Activated T-cell treated with anti-CD3 and anti-CD28 coated beads, Interleukin-2, amount 50 U/mL, for 4 hours (primary cell): ENCODE results near the gene HPS4. TPM values are rescaled to one million over a fixed set of nuclear protein-coding genes. Genes with fewer than 3 reads are reported as not detected.
A peak's percentile ranks its signal among the peaks of the same experiment; 100 is the strongest.

ENCODE experiments used
- ATAC-seq, 2 donors: fragments of 200-7000 bp; cut with Tn5 transposase; one replicate each; pipeline ENCODE4 v1.10.0; 2021
- DNase-seq: peaks from one replicate; pipeline ENCODE4 v3.0.0-alpha.2; 2020
- H3K27me3 Mint-ChIP-seq: one replicate; pipeline ENCODE4 v1.8.0; 2021; ENCODE audit warnings: low read depth, mixed read lengths
- H3K36me3 Mint-ChIP-seq: one replicate; pipeline ENCODE4 v1.8.0; 2022; ENCODE audit warnings: mixed read lengths; ENCODE audit not compliant: insufficient read depth
- H3K4me1 Mint-ChIP-seq: one replicate; pipeline ENCODE4 v1.8.0; 2021; ENCODE audit warnings: low read depth, mixed read lengths
- H3K4me3 Mint-ChIP-seq: one replicate; pipeline ENCODE4 v1.8.0; 2021; ENCODE audit warnings: mild to moderate bottlenecking, moderate library complexity, mixed read lengths
- H3K9me3 Mint-ChIP-seq: one replicate; pipeline ENCODE4 v1.8.0; 2021; ENCODE audit warnings: mixed read lengths
- total RNA-seq, 3 donors: library from RNA; stranded (reverse); gene quantifications; one replicate each; pipeline ENCODE4 v1.2.1, GENCODE V29; 2021

Gene HPS4
- total RNA-seq, 3 donors from 2014 or later, result 30.8 to 34.1 (median 33.8) TPM

DNA sequence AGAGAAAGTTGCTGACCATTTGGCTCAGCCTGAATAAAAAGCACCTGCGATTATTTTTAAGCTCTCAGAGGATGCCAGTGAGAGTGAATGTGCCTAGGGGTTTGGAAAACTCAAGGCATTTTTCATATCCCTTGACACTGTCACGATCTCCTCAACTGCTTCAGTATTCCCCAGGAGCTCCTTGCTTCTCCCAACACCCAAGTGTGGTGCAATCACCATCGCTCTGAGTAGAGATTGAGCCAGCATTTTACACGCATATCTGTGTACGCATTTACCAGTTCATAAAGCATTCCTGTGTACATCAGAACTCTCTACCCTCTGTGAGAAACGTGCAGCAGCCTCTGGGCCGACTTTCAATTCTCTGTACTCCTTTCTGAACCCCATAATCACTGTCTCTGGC lies 1.4 kb upstream of the HPS4 start:
- ATAC-seq, result no peak
- no peaks in the 10 kb centered on the region for H3K27me3 Mint-ChIP-seq
- H3K36me3 Mint-ChIP-seq, result peaks cover 24% of the 10 kb centered on the region
- DNase-seq, result no peak
- no peaks in the 10 kb centered on the region for H3K9me3 Mint-ChIP-seq
- peaks cover 50% of the 10 kb centered on the region for H3K4me1 Mint-ChIP-seq
- H3K4me3 Mint-ChIP-seq, result peak overlapping the region; percentile 95

DNA sequence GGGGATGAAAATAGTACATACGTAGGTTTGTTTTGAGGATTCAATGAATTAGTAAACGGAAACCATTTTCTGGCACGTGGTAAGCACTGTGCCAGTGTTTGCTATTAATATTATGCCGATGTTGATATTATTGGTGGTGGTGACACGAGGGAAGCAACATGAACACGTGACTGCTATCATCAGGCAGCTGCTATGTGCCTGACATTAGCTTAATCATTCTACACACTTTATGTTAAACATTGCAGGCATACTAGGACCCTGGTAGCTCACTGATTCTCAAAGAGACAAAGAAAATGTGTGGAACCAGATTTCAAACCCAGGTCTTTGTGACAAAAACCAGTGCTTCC lies 750 bp upstream of the HPS4 start:
- DNase-seq (no peak), ATAC-seq (peak in 1 of 2 donors; percentile 2)
- Mint-ChIP-seq H3K9me3 (no peaks in the 10 kb centered on the region), H3K36me3 (peaks cover 19% of the 10 kb centered on the region), H3K4me1 (peaks cover 57% of the 10 kb centered on the region), H3K27me3 (no peaks in the 10 kb centered on the region), H3K4me3 (peak overlapping the region; percentile 95)

DNA sequence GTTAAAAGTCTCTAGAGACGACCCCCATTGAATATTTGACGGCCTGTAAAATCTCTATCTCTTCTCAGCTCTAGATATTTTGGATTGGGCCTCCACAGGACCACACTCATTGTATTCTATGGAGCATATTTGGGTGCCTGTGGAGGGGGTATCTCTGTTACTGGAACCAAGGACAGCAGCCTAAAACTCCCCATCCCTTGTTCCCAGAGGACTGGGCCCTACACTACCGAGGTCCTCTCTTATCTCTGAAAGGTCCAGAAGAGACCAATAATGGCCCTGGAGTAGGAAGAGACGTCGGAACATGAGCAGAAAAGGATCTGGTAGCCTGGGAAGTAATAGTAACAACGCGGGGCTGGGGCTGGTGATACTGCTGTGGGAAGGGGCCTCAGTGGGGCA lies 542 bp downstream of the HPS4 start:
- Mint-ChIP-seq H3K9me3 (no peaks in the 10 kb centered on the region), H3K27me3 (no peaks in the 10 kb centered on the region), H3K4me3 (peak overlapping the region; percentile 95), H3K36me3 (peaks cover 7% of the 10 kb centered on the region), H3K4me1 (peaks cover 64% of the 10 kb centered on the region)
- ATAC-seq, result no peak
- no peak for DNase-seq

DNA sequence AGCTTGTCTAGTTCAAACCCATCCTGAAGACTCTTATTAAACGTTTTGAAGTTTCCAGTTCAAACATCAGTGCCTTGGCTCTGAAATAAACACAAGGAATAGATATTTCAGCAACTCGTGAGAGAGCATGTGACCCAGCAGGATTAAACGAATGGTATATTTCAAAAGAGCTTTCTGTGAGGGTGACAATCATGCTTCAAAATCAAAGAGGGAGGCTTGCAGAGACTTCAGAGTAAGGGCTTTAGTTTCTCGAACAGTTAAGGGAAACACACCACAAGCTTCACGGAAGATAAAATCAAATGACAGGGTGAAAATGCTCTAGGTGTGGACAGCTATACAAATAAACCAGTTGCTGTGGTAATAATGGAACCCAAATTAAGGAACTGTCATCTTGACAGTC lies 1.4 kb downstream of the HPS4 start:
- H3K4me3 Mint-ChIP-seq, result peak overlapping the region; percentile 95
- no peaks in the 10 kb centered on the region for H3K9me3 Mint-ChIP-seq
- no peak for DNase-seq
- peaks cover 72% of the 10 kb centered on the region for H3K4me1 Mint-ChIP-seq
- no peaks in the 10 kb centered on the region for H3K27me3 Mint-ChIP-seq
- ATAC-seq, result no peak
- H3K36me3 Mint-ChIP-seq, result peaks cover 13% of the 10 kb centered on the region

DNA sequence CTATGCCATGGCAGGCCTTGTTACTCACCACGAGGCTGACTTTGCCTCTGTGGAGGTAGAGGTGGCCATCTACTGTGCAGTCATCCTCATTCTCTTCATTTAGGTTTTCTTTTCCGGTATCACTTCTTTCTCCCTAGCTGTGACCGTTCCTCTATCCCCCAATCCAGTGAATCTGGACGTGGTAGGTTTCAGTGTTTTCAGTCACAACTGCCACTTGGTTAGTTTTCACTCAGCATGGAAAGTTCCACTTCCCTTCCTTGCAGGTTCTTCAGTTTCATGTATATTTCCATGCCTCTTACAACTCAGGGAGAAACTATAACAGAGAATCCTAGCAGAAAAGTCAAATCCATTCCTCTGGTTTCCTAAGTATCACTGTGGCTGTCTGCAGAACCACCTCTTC lies 1.9 kb downstream of the HPS4 start:
- ATAC-seq (no peak), DNase-seq (no peak)
- H3K9me3 Mint-ChIP-seq, result no peaks in the 10 kb centered on the region
- peaks cover 17% of the 10 kb centered on the region for H3K36me3 Mint-ChIP-seq
- peaks cover 74% of the 10 kb centered on the region for H3K4me1 Mint-ChIP-seq
- H3K4me3 Mint-ChIP-seq, result peak overlapping the region; percentile 45
- no peaks in the 10 kb centered on the region for H3K27me3 Mint-ChIP-seq

DNA sequence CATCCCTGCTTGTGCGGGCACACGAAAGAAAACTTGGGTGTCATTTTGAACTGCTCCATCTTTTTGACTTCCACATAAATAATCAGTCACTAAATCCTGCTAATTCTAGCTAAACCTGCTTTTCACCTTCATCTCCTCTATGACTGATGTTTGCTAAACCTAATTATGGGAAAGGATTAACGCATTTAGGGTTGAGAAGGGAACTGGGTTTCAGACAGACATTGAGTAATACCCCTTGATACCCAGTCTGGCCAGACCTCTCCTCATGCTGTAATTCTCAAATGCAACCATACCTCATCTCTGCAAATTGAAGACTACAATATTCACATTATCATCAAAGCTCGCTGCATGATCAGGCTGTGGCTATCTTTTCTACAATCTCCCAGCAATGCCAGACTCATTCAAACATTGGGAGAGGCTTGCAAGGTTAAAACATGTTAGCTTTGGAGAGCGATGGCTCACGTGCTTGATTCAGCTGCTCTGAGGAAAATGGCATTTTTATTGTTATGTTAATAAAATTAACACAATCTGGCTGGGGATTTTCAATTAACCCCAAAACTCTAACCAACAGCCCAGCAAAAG lies 2.4 kb downstream of the HPS4 start:
- Mint-ChIP-seq H3K27me3 (no peaks in the 10 kb centered on the region), H3K9me3 (no peaks in the 10 kb centered on the region), H3K36me3 (peaks cover 20% of the 10 kb centered on the region), H3K4me1 (peaks cover 74% of the 10 kb centered on the region), H3K4me3 (peak overlapping the region; percentile 35)
- no peak for ATAC-seq
- DNase-seq, result no peak

DNA sequence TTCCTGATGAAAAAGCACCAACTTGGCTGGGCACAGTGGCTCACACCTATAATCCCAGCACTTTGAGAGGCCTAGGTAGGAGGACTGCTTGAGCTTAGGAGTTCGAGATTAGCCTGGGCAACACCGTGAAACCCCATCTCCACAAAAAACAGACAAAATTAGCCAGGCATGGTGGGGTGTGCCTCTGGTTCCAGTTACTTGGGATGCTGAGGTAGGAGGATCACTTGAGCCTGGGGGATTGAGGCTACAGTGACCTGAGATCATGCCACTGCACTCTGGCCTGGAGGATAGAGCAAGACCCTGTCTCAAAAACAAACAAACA lies 3.0 kb downstream of the HPS4 start:
- no peak for ATAC-seq
- H3K4me3 Mint-ChIP-seq, result peak overlapping the region; percentile 66
- no peak for DNase-seq
- peaks cover 20% of the 10 kb centered on the region for H3K36me3 Mint-ChIP-seq
- no peaks in the 10 kb centered on the region for H3K27me3 Mint-ChIP-seq
- H3K9me3 Mint-ChIP-seq, result no peaks in the 10 kb centered on the region
- H3K4me1 Mint-ChIP-seq, result peaks cover 69% of the 10 kb centered on the region

DNA sequence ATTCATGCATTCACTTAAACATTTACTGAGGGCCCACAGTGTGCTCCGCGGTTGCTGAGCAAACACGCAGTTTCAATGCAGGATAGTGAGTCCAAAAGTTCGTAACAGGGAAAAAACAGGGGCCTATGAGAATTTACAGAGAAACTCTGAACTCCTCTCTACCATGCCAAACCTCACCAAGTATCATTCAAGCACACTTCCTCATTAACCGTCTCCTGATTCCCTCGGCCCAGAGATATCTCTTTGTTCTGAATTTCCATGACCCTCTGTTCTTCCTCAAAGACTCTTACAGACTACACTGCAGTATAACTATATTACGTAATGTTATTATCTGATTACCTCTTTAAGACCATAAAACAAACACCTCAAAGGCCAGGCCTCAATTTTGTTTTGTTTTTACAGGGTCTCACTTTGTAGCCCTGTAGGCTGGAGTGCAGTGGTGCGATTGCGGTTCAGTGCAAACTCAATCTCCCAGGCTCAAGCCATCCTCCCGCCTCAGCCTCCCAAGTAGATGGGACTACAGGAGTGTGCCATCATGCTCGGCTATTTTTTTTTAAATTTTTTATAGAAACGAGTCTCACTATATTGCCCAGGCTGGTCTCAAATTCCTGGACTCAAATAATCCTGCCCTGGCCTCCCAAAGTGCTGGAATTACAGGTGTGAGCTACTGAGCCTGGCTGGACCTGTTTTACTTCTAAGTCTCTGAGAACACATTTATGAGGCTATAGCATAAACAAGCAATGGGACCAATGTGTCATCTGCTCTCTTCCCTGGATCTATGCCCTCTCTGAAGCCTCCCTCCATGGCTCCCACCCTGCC lies 3.6 kb downstream of the HPS4 start:
- peak overlapping the region; percentile 66 for H3K4me3 Mint-ChIP-seq
- no peaks in the 10 kb centered on the region for H3K27me3 Mint-ChIP-seq
- ATAC-seq, result no peak
- peaks cover 63% of the 10 kb centered on the region for H3K4me1 Mint-ChIP-seq
- DNase-seq, result no peak
- H3K36me3 Mint-ChIP-seq, result peaks cover 21% of the 10 kb centered on the region
- no peaks in the 10 kb centered on the region for H3K9me3 Mint-ChIP-seq

DNA sequence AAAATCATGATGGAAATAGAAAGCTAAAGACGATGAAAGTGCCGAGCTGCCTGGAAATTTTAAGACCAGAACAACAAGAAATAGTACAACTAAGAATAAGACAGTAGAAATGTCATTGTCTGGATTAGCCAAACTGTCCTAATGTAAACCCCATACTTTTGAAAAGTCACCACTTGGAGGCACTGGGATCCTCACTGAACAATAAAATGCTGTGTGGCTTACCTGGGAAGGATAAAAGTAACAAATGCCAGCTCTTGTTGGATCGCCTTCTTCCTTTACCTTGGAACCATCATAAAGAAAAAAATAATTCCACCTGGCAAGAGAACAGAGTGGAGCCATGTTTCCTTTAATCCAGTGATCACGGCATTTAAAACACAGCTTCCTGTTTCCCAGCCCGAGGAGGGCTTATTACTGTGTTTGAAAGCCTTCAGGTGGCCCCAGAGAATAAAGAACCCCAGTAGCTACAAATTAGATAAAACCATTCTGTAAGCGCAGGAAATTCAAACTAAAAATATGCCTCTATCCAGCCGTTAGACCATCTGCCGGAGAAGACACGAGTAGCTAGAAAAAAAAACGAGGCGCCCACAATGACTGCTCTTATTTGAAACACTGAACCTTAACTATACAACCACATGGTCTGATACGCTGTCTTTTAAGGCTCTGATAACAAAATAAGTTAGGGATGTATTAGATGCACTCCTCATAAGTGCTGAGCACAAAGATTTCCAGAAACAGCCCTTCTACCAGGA lies 4.4 kb downstream of the HPS4 start:
- no peak for ATAC-seq
- peak overlapping the region; percentile 66 for H3K4me3 Mint-ChIP-seq
- no peaks in the 10 kb centered on the region for H3K9me3 Mint-ChIP-seq
- H3K27me3 Mint-ChIP-seq, result no peaks in the 10 kb centered on the region
- peaks cover 27% of the 10 kb centered on the region for H3K36me3 Mint-ChIP-seq
- no peak for DNase-seq
- peaks cover 57% of the 10 kb centered on the region for H3K4me1 Mint-ChIP-seq

DNA sequence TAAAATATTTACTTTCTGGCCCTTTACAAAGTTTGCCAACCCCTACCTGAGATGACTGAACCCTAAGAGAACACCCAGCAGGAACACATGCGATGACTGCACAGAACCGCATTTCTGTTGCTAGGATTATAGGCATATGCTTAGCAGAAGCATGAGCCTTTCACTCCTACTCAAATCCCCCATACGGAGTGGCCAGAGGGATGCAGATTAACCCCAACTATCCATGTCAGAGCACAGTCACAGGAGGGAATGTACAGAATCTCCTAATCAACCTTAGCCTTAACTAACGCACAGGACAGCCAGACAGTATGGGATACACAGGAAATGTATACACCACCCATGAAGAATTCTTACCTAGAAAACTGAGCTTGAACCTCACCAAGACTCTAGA lies 6.2 kb downstream of the HPS4 start:
- no peak overlapping the region for H3K4me3 Mint-ChIP-seq
- peaks cover 46% of the 10 kb centered on the region for H3K4me1 Mint-ChIP-seq
- ATAC-seq (no peak), DNase-seq (no peak)
- peaks cover 39% of the 10 kb centered on the region for H3K36me3 Mint-ChIP-seq
- no peaks in the 10 kb centered on the region for H3K9me3 Mint-ChIP-seq
- H3K27me3 Mint-ChIP-seq, result no peaks in the 10 kb centered on the region

DNA sequence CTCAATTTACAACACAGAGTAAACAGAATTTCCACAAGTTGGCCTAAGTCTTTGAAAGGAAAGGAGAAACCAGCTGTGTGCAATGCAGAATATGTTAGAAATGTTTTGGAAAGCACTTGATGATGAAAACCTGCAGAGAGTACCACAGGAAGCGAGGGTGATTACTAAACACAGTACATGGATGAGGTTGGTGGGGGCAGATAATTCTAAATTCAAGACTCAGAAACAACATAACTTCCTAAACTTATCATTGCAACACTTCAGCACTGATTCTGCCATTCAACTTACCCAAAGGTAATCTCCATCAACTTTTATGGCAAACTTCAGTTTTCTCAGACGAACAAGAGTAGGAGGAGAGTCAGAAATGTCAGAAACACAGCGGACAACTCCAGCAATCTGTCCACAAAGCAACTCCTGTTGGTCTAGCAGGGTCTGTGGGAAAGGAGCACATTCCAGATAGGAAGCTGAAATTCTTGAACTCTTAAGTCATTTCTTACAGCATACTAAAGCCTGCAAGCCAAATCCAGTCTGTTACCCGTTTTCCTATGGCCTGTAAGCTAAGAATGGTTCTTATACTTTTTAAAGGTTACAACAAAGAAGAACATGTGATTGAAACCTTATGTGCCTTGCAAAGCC lies 6.8 kb downstream of the HPS4 start:
- ATAC-seq, result no peak
- DNase-seq, result no peak
- Mint-ChIP-seq H3K4me3 (no peak overlapping the region), H3K9me3 (no peaks in the 10 kb centered on the region), H3K4me1 (peaks cover 41% of the 10 kb centered on the region), H3K36me3 (peaks cover 39% of the 10 kb centered on the region), H3K27me3 (no peaks in the 10 kb centered on the region)

DNA sequence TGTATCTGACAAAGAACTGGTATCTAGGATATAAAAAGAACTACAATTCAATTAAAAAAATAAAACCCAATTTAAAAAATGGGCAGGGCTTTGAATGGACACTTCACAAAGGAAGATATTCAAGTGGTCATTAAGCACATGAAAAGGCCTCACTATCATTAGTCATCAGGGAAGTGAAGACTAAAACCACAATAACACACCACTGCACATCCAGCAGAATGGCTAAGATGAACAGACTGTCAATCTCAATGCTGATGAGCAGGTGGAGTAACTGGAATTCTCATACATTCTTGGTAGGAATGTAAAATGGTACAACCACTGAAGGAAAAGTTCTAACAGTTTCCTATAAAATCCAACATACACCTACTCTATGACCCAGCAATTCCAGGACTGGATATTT lies 8.9 kb downstream of the HPS4 start:
- Mint-ChIP-seq H3K36me3 (peaks cover 44% of the 10 kb centered on the region), H3K9me3 (no peaks in the 10 kb centered on the region), H3K4me1 (peaks cover 21% of the 10 kb centered on the region), H3K27me3 (no peaks in the 10 kb centered on the region), H3K4me3 (no peak overlapping the region)
- DNase-seq (no peak), ATAC-seq (no peak)

DNA sequence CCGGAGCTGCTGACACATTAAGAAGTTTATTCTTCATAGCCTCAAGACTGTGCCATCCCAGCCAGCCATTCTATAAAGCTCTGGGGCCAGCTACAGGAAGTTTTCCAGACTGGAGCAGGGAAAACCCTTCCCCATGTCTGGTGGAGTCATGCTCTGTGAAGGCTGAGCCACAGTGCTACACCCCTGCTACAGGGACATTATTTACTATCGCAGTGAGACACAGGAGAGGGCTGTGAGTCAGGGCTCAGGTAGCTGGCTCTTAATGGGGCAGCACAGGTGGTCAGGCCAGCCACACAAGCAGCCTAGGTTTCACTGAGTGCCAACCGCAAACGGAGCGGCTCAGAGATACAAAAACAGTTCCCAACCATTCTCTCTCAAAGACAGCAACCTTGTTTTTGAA lies 12.1 kb downstream of the HPS4 start:
- no peaks in the 10 kb centered on the region for H3K4me1 Mint-ChIP-seq
- no peaks in the 10 kb centered on the region for H3K9me3 Mint-ChIP-seq
- H3K36me3 Mint-ChIP-seq, result peaks cover 44% of the 10 kb centered on the region
- ATAC-seq, result no peak
- no peaks in the 10 kb centered on the region for H3K27me3 Mint-ChIP-seq
- H3K4me3 Mint-ChIP-seq, result no peak overlapping the region
- no peak for DNase-seq

DNA sequence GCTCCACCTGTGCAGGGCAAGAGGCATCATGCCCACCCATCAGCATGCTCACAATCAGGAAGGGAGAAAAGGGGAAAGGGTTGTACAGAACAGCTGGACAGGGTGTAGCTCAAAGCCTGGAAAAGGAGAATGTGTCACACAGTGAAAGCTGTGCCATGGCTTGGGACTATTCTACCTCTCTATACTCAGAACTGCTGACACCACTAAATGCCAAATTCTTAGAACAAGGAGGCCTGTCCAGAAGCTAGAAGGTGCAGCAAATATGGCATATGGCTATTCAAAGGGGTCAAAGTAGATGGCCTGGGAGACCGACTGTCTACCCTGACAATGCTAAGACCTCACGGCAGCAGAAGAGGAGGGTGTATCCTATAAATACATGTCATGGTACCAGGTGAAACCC lies 12.8 kb downstream of the HPS4 start:
- DNase-seq, result no peak
- Mint-ChIP-seq H3K36me3 (peaks cover 48% of the 10 kb centered on the region), H3K9me3 (no peaks in the 10 kb centered on the region)

More for the DNA sequence above, 12.8 kb downstream of the HPS4 start:
- no peak for ATAC-seq
- Mint-ChIP-seq H3K4me3 (no peak overlapping the region), H3K27me3 (no peaks in the 10 kb centered on the region), H3K4me1 (no peaks in the 10 kb centered on the region)
